Subcutaneous adipose tissue (tissue), 4 donors: Measurements from ENCODE around the gene RELT. TPM values are rescaled to one million over a fixed set of nuclear protein-coding genes. Genes with fewer than 3 reads are reported as not detected.

Experiments
- total RNA-seq, 4 donors: library from RNA; depleted of rRNA; stranded (reverse); fragments of >200 nt; gene quantifications; one replicate each; pipeline ENCODE4 v1.1.0, GENCODE V29; 2016
- TF ChIP-seq, protein P1 (sequence below): fragments of 450-650 bp; IDR thresholded peaks from one replicate; pipeline ENCODE4 v1.5.1; 2016; ENCODE audit warnings: low read depth, mild to moderate bottlenecking, control low read depth, antibody characterized with exemption, moderate library complexity

Gene RELT
- total RNA-seq, 4 donors from 2014 or later = 3.1 to 5.1 (median 4.0) TPM

DNA sequence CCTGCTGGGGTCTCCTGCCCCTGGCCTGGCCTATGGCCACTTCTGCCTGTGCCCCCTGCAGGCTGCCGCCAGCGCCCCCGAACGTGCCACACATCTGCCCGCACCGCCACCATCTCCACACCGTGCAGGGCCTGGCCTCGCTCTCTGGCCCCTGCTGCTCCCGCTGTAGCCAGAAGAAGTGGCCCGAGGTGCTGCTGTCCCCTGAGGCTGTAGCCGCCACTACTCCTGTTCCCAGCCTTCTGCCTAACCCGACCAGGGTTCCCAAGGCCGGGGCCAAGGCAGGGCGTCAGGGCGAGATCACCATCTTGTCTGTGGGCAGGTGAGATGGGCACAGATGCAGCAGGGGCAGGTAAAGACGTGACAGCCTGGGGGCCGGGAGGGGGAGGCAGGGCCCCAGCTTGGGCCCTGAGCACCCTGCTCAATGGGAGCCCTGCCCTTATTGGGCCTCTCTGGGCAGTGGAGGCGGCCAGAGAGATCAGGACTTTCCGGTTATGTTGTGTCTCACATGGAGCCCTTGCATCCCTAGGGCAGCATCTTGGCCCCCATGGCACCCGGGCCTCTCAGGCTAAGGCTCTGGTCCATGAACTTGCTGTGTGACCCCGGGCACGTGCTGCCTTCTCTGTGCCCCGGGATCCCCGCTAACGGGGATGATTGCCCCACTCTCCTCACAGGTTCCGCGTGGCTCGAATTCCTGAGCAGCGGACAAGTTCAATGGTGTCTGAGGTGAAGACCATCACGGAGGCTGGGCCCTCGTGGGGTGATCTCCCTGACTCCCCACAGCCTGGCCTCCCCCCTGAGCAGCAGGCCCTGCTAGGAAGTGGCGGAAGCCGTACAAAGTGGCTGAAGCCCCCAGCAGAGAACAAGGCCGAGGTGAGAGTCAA lies 18.5 kb downstream of the RELT start:
- TF ChIP-seq, protein P1, sequence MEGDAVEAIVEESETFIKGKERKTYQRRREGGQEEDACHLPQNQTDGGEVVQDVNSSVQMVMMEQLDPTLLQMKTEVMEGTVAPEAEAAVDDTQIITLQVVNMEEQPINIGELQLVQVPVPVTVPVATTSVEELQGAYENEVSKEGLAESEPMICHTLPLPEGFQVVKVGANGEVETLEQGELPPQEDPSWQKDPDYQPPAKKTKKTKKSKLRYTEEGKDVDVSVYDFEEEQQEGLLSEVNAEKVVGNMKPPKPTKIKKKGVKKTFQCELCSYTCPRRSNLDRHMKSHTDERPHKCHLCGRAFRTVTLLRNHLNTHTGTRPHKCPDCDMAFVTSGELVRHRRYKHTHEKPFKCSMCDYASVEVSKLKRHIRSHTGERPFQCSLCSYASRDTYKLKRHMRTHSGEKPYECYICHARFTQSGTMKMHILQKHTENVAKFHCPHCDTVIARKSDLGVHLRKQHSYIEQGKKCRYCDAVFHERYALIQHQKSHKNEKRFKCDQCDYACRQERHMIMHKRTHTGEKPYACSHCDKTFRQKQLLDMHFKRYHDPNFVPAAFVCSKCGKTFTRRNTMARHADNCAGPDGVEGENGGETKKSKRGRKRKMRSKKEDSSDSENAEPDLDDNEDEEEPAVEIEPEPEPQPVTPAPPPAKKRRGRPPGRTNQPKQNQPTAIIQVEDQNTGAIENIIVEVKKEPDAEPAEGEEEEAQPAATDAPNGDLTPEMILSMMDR = no peak

DNA sequence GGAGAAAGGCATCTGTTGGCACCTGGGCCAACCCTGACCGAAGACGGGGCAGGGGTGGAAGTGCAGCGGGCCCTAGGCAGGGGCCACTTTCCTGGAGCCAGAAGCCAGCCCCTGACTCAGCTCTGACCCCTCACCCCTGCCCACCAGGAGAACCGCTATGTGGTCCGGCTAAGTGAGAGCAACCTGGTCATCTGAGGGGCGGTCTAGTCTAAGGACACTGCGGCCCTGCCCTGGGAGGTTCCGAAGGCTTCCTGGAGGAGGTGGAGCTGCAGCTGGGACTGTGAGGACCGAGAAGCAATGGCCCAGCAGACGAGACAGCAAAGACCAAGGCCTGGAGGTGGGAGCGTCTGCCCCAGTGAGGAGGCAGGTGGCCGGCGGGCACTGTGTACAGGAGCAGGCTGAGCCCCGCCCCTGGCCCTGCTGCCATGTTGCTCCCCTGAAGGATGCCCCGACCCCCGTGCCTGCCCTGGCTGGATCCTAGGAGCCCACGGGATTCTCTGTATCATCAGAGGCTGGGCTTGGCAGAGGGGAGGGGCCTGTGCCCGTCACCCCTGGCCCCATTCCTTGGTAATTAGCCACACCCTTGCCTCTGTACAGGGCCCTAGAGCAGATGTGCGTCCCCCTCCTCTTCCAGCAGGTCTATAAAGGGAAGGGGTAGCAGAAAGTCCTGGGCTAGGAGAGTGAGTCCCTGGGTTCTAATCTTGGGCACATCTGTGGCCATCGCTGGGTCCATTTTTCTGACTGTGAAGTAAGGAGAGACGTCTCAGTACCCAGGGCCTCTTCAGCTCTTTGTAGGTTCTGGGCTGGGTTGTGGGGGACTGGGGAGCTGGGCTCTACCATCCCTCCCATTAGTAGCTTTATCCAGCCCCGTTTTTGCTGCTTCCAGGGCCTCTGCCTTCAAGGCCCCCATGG lies 19.4 kb downstream of the RELT start:
- TF ChIP-seq, protein P1 = no peak

DNA sequence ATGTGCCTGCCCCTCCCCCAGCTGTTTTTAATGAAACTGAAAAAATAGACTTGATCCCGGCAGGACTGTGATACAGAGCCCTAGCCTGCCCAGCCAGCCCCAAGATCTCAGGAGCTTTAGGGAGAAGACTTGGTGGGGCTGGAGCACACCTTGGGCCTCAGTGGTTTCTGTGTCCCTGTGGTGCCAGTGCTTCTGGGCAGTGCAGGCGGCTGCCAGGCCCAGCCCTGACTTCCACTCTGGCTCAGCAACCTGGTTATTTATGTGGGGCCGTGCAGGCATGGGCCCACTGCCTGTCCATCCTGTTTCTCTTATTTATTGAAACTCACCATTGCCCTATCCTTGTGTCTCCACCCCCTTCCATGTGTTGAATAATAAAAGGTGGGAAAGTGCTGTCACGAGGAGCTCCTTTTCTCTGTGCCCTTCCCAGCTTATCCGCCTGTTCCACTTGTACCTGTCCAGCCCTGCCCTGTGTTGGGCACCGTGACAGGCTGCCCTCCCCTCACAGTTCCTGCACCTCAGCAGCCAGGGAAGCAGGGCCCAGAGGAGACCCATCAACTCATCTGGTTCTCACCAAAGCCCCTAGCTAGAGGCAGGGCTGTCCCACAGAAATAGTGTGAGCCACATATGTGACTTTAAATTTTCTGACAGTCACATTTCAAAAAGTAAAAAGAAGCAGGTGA lies 20.2 kb downstream of the RELT start:
- TF ChIP-seq, protein P1 = no peak

DNA sequence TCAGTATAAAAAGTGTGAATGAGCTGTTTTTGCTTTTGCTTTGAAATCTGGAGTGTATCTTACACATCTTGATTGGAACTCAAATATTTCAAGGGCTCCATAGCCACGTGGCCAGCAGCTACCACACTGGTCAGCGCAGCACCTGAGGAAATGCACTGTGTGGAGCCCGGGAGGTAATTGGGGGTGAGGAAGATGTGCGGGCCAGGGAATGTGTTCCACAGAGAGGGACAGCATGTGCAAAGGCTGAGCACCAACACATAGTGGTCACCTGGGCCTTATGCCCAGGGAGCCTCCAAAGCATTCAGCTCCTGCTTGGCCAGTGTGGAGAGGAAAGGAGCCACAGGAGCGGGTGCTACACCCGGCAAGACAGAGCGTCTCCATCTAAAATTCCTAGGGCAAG lies 20.8 kb downstream of the RELT start:
- TF ChIP-seq, protein P1 = no peak

DNA sequence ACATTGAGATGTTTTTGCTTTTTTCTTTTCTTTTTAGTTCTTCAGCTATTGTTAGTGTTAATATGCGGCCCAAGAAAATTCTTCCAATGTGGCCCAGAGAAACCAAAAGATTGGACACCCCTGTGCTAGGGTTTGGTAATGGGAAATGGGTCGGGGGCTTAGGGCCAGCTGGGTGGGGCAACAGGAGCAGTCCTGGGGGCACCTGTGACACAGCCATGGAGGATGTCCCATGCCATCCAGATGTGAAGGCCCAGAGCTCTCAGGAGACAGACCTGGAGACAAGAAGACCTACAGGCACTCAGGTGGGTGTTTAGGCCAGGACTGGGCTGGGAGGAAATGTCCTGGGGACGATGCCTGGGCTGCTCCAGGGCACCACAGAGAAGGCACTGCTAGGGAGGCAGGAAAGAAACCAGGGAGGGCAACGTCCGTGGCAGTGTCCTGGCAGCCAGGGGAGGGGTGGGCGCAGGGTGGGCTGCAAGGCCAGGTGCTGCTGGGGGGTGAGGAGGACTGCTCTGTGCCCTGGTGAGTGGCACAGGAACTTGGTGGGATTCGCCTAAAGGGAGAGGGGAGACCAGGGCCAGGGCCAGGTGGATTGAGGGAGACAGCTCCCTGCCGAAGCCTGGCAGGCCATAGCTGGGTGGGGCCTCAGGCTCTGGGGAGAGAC lies 21.4 kb downstream of the RELT start:
- TF ChIP-seq, protein P1 = no peak

DNA sequence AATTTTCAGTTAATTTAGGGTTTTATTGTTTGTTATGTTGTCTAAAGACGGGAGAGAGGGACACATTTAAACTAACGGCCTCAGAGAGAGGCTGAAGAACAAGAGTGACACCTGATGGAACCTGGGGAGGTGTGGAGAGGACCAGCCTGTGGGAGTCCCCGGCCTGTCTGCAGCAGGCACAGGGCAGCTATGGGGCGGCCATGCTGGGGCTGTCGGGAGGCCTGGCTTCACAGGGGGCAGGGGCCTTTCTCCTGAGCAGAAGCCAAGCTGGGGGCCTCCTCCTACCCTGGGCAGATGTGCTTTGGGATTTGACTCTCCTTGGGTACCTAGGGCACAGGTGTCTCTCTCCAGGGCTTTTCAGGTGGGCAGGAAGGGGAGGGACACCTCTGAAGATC lies 21.9 kb downstream of the RELT start:
- TF ChIP-seq, protein P1 = no peak
